Measurements from ENCODE around the gene GH2. TPM values are rescaled to one million over a fixed set of nuclear protein-coding genes. Genes with fewer than 3 reads are reported as not detected.

GH2 gene
- total and polyA plus RNA-seq, 4 donors, result not detected

- no peaks in the 10 kb centered on the region for H3K27me3 ChIP-seq (ENCODE audit: control insufficient read depth in 4 of 4, insufficient read depth in 4 of 4, low read length in 3 of 4)
- H3K4me3 ChIP-seq (ENCODE audit: low read depth in 1 of 3, low read length in 3 of 3), result no peak overlapping the region
- H3K9ac ChIP-seq (ENCODE audit: low read depth in 1 of 2, low read length in 2 of 2), result no peak overlapping the region
- peaks cover 27 to 68% (median 58%) of the 10 kb centered on the region in 4 donors for H3K36me3 ChIP-seq (ENCODE audit: control insufficient read depth in 4 of 4, insufficient read depth in 3 of 4, low read depth in 1 of 4, low read length in 3 of 4)
- peaks cover 0 to 16% (median 9%) of the 10 kb centered on the region in 4 donors for H3K4me1 ChIP-seq (ENCODE audit: control insufficient read depth in 4 of 4, insufficient read depth in 4 of 4, low read length in 3 of 4)
- no peak overlapping the region for H3K27ac ChIP-seq (ENCODE audit: low read depth in 1 of 2, low read length in 2 of 2)
- TF ChIP-seq MAX (IDR thresholded peaks at IDR 0.05) (no peak), TAF1 (conservative IDR thresholded peaks at IDR 0.05) (no peak), FOXA1 (IDR thresholded peaks at IDR 0.05) (no peak), NR2F2 (IDR thresholded peaks at IDR 0.05) (no peak), JUND (IDR thresholded peaks at IDR 0.05) (no peak), FOXA2 (IDR thresholded peaks at IDR 0.05) (no peak), SP1 (IDR thresholded peaks at IDR 0.05) (no peak)
- DNase-seq (ENCODE audit: low spot score), result no peak
- WGBS, result 87% methylated on average over 5 of the region's 5 CpGs
- H3K9me3 ChIP-seq (ENCODE audit: control insufficient read depth in 4 of 4, low read length in 3 of 4), result no peaks in the 10 kb centered on the region
Measured at GRCh38 chr17:63832014-63832413, 49.7 kb downstream of the GH2 start.

GRCh38 chr17:63831505-63831904 lies 50.2 kb downstream of the GH2 start:
- TF ChIP-seq YY1 (IDR thresholded peaks at IDR 0.05), result no peak
- no peak for TF ChIP-seq CTCF (IDR thresholded peaks at IDR 0.05; ENCODE audit: low read depth, low read length, missing input control)
- no peak for TF ChIP-seq HNF4A (conservative IDR thresholded peaks at IDR 0.05)
- no peak for TF ChIP-seq ATF3 (IDR thresholded peaks at IDR 0.05)
- no peak for TF ChIP-seq TAF1 (conservative IDR thresholded peaks at IDR 0.05)
- Histone ChIP-seq H3K4me1 (ENCODE audit: control insufficient read depth in 4 of 4, insufficient read depth in 4 of 4, low read length in 3 of 4) (peaks cover 0 to 18% (median 10%) of the 10 kb centered on the region in 4 donors), H3K9me3 (ENCODE audit: control insufficient read depth in 4 of 4, low read length in 3 of 4) (no peaks in the 10 kb centered on the region), H3K27ac (ENCODE audit: low read depth in 1 of 2, low read length in 2 of 2) (no peak overlapping the region), H3K4me3 (ENCODE audit: low read depth in 1 of 3, low read length in 3 of 3) (no peak overlapping the region), H3K27me3 (ENCODE audit: control insufficient read depth in 4 of 4, insufficient read depth in 4 of 4, low read length in 3 of 4) (no peaks in the 10 kb centered on the region), H3K9ac (ENCODE audit: low read depth in 1 of 2, low read length in 2 of 2) (no peak overlapping the region), H3K36me3 (ENCODE audit: control insufficient read depth in 4 of 4, insufficient read depth in 3 of 4, low read depth in 1 of 4, low read length in 3 of 4) (peaks cover 27 to 63% (median 55%) of the 10 kb centered on the region in 4 donors)
- no peak for DNase-seq (ENCODE audit: low spot score)
- 81% methylated on average over 8 of the region's 8 CpGs for WGBS

GRCh38 chr17:63830904-63831491 lies 50.7 kb downstream of the GH2 start:
- no peaks in the 10 kb centered on the region for H3K27me3 ChIP-seq (ENCODE audit: control insufficient read depth in 4 of 4, insufficient read depth in 4 of 4, low read length in 3 of 4)
- DNase-seq (ENCODE audit: low spot score), result no peak
- H3K36me3 ChIP-seq (ENCODE audit: control insufficient read depth in 4 of 4, insufficient read depth in 3 of 4, low read depth in 1 of 4, low read length in 3 of 4), result peaks cover 27 to 59% (median 53%) of the 10 kb centered on the region in 4 donors
- no peaks in the 10 kb centered on the region for H3K9me3 ChIP-seq (ENCODE audit: control insufficient read depth in 4 of 4, low read length in 3 of 4)
- no peak overlapping the region for H3K27ac ChIP-seq (ENCODE audit: low read depth in 1 of 2, low read length in 2 of 2)
- WGBS, result 88% methylated on average over 15 of the region's 15 CpGs
- no peak overlapping the region for H3K9ac ChIP-seq (ENCODE audit: low read depth in 1 of 2, low read length in 2 of 2)
- H3K4me3 ChIP-seq (ENCODE audit: low read depth in 1 of 3, low read length in 3 of 3), result no peak overlapping the region
- H3K4me1 ChIP-seq (ENCODE audit: control insufficient read depth in 4 of 4, insufficient read depth in 4 of 4, low read length in 3 of 4), result peaks cover 0 to 23% (median 15%) of the 10 kb centered on the region in 4 donors
- TF ChIP-seq EGR1 (IDR thresholded peaks at IDR 0.05; ENCODE audit: low read depth in 2 of 2) (no peak), NR2F2 (IDR thresholded peaks at IDR 0.05) (no peak), TAF1 (conservative IDR thresholded peaks at IDR 0.05) (no peak), ZBTB33 (IDR thresholded peaks at IDR 0.05) (no peak), RXRA (IDR thresholded peaks at IDR 0.05) (no peak), REST (IDR thresholded peaks at IDR 0.05) (no peak), HNF4G (IDR thresholded peaks at IDR 0.05) (no peak), FOXA2 (IDR thresholded peaks at IDR 0.05) (no peak), JUND (IDR thresholded peaks at IDR 0.05) (no peak), CTCF (IDR thresholded peaks at IDR 0.05; ENCODE audit: low read depth, low read length, missing input control) (no peak), RAD21 (IDR thresholded peaks at IDR 0.05) (no peak), FOXA1 (IDR thresholded peaks at IDR 0.05) (no peak), HNF4A (conservative IDR thresholded peaks at IDR 0.05) (no peak), YY1 (IDR thresholded peaks at IDR 0.05) (no peak)

Measured in liver (tissue), 9 donors.